HEK293 (cell line): Measurements from ENCODE around the gene NEK10.

Experiments
- ZNF174 ChIP-seq: fragments of 450-650 bp; formaldehyde crosslinking; IDR thresholded peaks from 2 replicates; pipeline ENCODE4 v1.5.0; 2017; ENCODE audit warnings: missing biosample characterization, mild to moderate bottlenecking, missing genetic modification characterization
- ZNF311 ChIP-seq: fragments of 450-650 bp; formaldehyde crosslinking; IDR thresholded peaks from 2 replicates; pipeline ENCODE4 v1.5.1; 2017; ENCODE audit warnings: missing biosample characterization, missing genetic modification characterization, borderline replicate concordance
- ZNF530 ChIP-seq: fragments of 450-650 bp; formaldehyde crosslinking; IDR thresholded peaks from 2 replicates; pipeline ENCODE4 v1.5.1; 2016; ENCODE audit warnings: low read depth, missing biosample characterization, missing genetic modification characterization
- TF ChIP-seq, protein P1 (sequence below): fragments of 450-650 bp; formaldehyde crosslinking; IDR thresholded peaks from 2 replicates; pipeline ENCODE4; 2016; ENCODE audit warnings: missing biosample characterization, missing genetic modification characterization

GRCh38 chr3:27317096-27317495 is 52.1 kb downstream of the NEK10 start:
- TF ChIP-seq, protein P1, sequence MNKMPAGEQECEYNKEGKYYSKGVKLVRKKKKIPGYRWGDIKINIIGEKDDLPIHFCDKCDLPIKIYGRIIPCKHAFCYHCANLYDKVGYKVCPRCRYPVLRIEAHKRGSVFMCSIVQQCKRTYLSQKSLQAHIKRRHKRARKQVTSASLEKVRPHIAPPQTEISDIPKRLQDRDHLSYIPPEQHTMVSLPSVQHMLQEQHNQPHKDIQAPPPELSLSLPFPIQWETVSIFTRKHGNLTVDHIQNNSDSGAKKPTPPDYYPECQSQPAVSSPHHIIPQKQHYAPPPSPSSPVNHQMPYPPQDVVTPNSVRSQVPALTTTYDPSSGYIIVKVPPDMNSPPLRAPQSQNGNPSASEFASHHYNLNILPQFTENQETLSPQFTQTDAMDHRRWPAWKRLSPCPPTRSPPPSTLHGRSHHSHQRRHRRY (tag by site-specific recombination), result no peak
- TF ChIP-seq ZNF311, result no peak
- TF ChIP-seq ZNF174 (tag by site-specific recombination), result no peak
- TF ChIP-seq ZNF530 (tag by site-specific recombination), result no peak
